ENCODE measurements around the gene NTRK2.

NTRK2 gene

GRCh38 chr9:84750152-84750865, 80.8 kb downstream of the NTRK2 start:
- no peak overlapping the region for H3K4me3 ChIP-seq (ENCODE audit: insufficient read depth, low read depth, low read length)
- WGBS, 2 experiments: 90 to 97% methylated on average over 5 of the region's 5 CpGs
- H3K9me3 ChIP-seq (ENCODE audit: control insufficient read depth, low read length): no peaks in the 10 kb centered on the region
- no peaks in the 10 kb centered on the region for H3K36me3 ChIP-seq (ENCODE audit: control insufficient read depth, insufficient read depth, low read length)
- no peaks in the 10 kb centered on the region for H3K27me3 ChIP-seq (ENCODE audit: control insufficient read depth, insufficient read depth, low read length, poor library complexity, severe bottlenecking)
- no peak overlapping the region for H3K27ac ChIP-seq (ENCODE audit: insufficient read depth, low read depth, low read length, poor library complexity, severe bottlenecking)
- H3K4me1 ChIP-seq (ENCODE audit: control insufficient read depth, insufficient read depth, low read length): no peaks in the 10 kb centered on the region

DNA sequence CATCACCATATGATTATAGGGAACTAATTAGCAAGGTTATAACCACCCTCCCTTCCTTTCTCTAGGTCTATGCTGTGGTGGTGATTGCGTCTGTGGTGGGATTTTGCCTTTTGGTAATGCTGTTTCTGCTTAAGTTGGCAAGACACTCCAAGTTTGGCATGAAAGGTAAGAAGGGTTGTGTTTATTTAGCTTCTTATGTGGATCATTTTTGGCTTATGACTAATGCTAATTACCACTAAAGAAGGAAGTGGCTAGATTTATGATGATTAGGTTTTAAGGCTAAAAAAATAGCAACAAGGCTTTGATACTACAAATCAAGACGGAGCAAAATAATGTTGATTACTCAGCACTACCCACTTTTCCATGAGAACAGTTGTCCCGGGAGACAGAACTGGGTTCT, 82.4 kb downstream of the NTRK2 start:
- no peaks in the 10 kb centered on the region for H3K9me3 ChIP-seq (ENCODE audit: control insufficient read depth, low read length)
- no peaks in the 10 kb centered on the region for H3K27me3 ChIP-seq (ENCODE audit: control insufficient read depth, insufficient read depth, low read length, poor library complexity, severe bottlenecking)
- H3K36me3 ChIP-seq (ENCODE audit: control insufficient read depth, insufficient read depth, low read length): no peaks in the 10 kb centered on the region
- WGBS, 2 experiments: 95% methylated on average over 3 of the region's 3 CpGs
- H3K4me1 ChIP-seq (ENCODE audit: control insufficient read depth, insufficient read depth, low read length): no peaks in the 10 kb centered on the region
- H3K4me3 ChIP-seq (ENCODE audit: insufficient read depth, low read depth, low read length): no peak overlapping the region
- H3K27ac ChIP-seq (ENCODE audit: insufficient read depth, low read depth, low read length, poor library complexity, severe bottlenecking): no peak overlapping the region

- no peaks in the 10 kb centered on the region for H3K9me3 ChIP-seq (ENCODE audit: control insufficient read depth, low read length)
- no peaks in the 10 kb centered on the region for H3K27me3 ChIP-seq (ENCODE audit: control insufficient read depth, insufficient read depth, low read length, poor library complexity, severe bottlenecking)
- WGBS, 2 experiments: 95 to 98% methylated on average over 3 of the region's 3 CpGs
- H3K36me3 ChIP-seq (ENCODE audit: control insufficient read depth, insufficient read depth, low read length): no peaks in the 10 kb centered on the region
- no peak overlapping the region for H3K4me3 ChIP-seq (ENCODE audit: insufficient read depth, low read depth, low read length)
- no peak overlapping the region for H3K27ac ChIP-seq (ENCODE audit: insufficient read depth, low read depth, low read length, poor library complexity, severe bottlenecking)
- H3K4me1 ChIP-seq (ENCODE audit: control insufficient read depth, insufficient read depth, low read length): no peaks in the 10 kb centered on the region
Measured at GRCh38 chr9:84754461-84754860, 84.9 kb downstream of the NTRK2 start.

GRCh38 chr9:84754881-84755280, 85.4 kb downstream of the NTRK2 start:
- Histone ChIP-seq H3K27me3 (ENCODE audit: control insufficient read depth, insufficient read depth, low read length, poor library complexity, severe bottlenecking) (no peaks in the 10 kb centered on the region), H3K27ac (ENCODE audit: insufficient read depth, low read depth, low read length, poor library complexity, severe bottlenecking) (no peak overlapping the region), H3K36me3 (ENCODE audit: control insufficient read depth, insufficient read depth, low read length) (no peaks in the 10 kb centered on the region), H3K4me1 (ENCODE audit: control insufficient read depth, insufficient read depth, low read length) (no peaks in the 10 kb centered on the region), H3K9me3 (ENCODE audit: control insufficient read depth, low read length) (no peaks in the 10 kb centered on the region), H3K4me3 (ENCODE audit: insufficient read depth, low read depth, low read length) (no peak overlapping the region)
- WGBS, 2 experiments: 98 to 100% methylated on average over 5 of the region's 5 CpGs

DNA sequence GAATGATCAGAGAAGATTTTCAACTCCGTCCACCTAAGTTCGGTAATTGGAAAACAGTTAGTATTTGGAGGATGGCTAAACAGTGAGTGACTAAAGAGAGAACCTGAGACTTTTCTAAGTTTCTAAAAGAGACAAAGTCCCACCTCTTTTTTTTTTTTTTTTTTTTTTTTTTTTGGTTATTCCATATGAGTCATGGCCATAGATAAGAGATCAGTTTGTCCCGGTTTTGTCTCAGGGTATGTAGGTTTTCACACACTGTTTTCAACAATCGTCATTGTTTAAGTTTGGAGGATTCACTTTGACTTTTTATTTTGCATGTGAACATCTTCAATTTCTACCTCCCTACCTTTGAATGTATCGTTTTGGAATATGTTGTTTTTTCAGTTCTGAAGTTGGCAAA, 85.9 kb downstream of the NTRK2 start:
- no peaks in the 10 kb centered on the region for H3K36me3 ChIP-seq (ENCODE audit: control insufficient read depth, insufficient read depth, low read length)
- H3K27ac ChIP-seq (ENCODE audit: insufficient read depth, low read depth, low read length, poor library complexity, severe bottlenecking): no peak overlapping the region
- no peaks in the 10 kb centered on the region for H3K27me3 ChIP-seq (ENCODE audit: control insufficient read depth, insufficient read depth, low read length, poor library complexity, severe bottlenecking)
- H3K9me3 ChIP-seq (ENCODE audit: control insufficient read depth, low read length): no peaks in the 10 kb centered on the region
- WGBS, 2 experiments: 95% methylated on average over 5 of the region's 5 CpGs
- H3K4me3 ChIP-seq (ENCODE audit: insufficient read depth, low read depth, low read length): no peak overlapping the region
- no peaks in the 10 kb centered on the region for H3K4me1 ChIP-seq (ENCODE audit: control insufficient read depth, insufficient read depth, low read length)

DNA sequence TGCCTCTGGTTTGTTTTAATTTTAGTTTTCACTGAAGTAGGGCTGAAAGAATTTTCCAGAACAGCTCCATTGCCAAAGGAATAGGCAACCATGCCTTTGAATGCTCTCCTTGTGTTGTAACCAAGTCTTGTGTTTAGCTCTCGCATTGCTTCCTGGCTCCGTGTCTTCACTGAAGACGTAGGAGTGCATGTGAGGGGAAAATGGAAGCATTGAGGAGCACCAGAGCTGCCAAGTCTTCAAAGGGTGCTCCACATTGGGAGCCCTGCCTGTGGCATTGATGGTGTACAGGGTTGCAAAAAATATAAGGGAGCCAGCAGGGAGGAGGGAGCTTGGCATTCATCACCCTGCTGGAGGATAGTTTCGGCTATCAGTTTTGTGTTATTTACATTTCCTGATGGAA, 86.6 kb downstream of the NTRK2 start:
- H3K36me3 ChIP-seq (ENCODE audit: control insufficient read depth, insufficient read depth, low read length): no peaks in the 10 kb centered on the region
- no peaks in the 10 kb centered on the region for H3K9me3 ChIP-seq (ENCODE audit: control insufficient read depth, low read length)
- 92 to 95% methylated on average over 4 of the region's 4 CpGs for WGBS, 2 experiments
- no peak overlapping the region for H3K27ac ChIP-seq (ENCODE audit: insufficient read depth, low read depth, low read length, poor library complexity, severe bottlenecking)
- no peak overlapping the region for H3K4me3 ChIP-seq (ENCODE audit: insufficient read depth, low read depth, low read length)
- H3K4me1 ChIP-seq (ENCODE audit: control insufficient read depth, insufficient read depth, low read length): no peaks in the 10 kb centered on the region
- H3K27me3 ChIP-seq (ENCODE audit: control insufficient read depth, insufficient read depth, low read length, poor library complexity, severe bottlenecking): no peaks in the 10 kb centered on the region

- Histone ChIP-seq H3K36me3 (ENCODE audit: control insufficient read depth, insufficient read depth, low read length) (no peaks in the 10 kb centered on the region), H3K9me3 (ENCODE audit: control insufficient read depth, low read length) (no peaks in the 10 kb centered on the region), H3K27me3 (ENCODE audit: control insufficient read depth, insufficient read depth, low read length, poor library complexity, severe bottlenecking) (no peaks in the 10 kb centered on the region), H3K27ac (ENCODE audit: insufficient read depth, low read depth, low read length, poor library complexity, severe bottlenecking) (no peak overlapping the region), H3K4me1 (ENCODE audit: control insufficient read depth, insufficient read depth, low read length) (no peaks in the 10 kb centered on the region), H3K4me3 (ENCODE audit: insufficient read depth, low read depth, low read length) (no peak overlapping the region)
- 95 to 100% methylated on average over 1 of the region's 1 CpG for WGBS, 2 experiments
Measured at GRCh38 chr9:84756731-84757130, 87.2 kb downstream of the NTRK2 start.

- WGBS, 2 experiments: 96 to 100% methylated on average over 1 of the region's 1 CpG
- Histone ChIP-seq H3K4me3 (ENCODE audit: insufficient read depth, low read depth, low read length) (no peak overlapping the region), H3K36me3 (ENCODE audit: control insufficient read depth, insufficient read depth, low read length) (no peaks in the 10 kb centered on the region), H3K27me3 (ENCODE audit: control insufficient read depth, insufficient read depth, low read length, poor library complexity, severe bottlenecking) (no peaks in the 10 kb centered on the region), H3K27ac (ENCODE audit: insufficient read depth, low read depth, low read length, poor library complexity, severe bottlenecking) (no peak overlapping the region), H3K4me1 (ENCODE audit: control insufficient read depth, insufficient read depth, low read length) (no peaks in the 10 kb centered on the region), H3K9me3 (ENCODE audit: control insufficient read depth, low read length) (no peaks in the 10 kb centered on the region)
Measured at GRCh38 chr9:84758817-84759216, 89.3 kb downstream of the NTRK2 start.

- WGBS, 2 experiments: 95 to 96% methylated on average over 2 of the region's 2 CpGs
- Histone ChIP-seq H3K27ac (ENCODE audit: insufficient read depth, low read depth, low read length, poor library complexity, severe bottlenecking) (no peak overlapping the region), H3K9me3 (ENCODE audit: control insufficient read depth, low read length) (no peaks in the 10 kb centered on the region), H3K4me1 (ENCODE audit: control insufficient read depth, insufficient read depth, low read length) (no peaks in the 10 kb centered on the region), H3K36me3 (ENCODE audit: control insufficient read depth, insufficient read depth, low read length) (no peaks in the 10 kb centered on the region), H3K4me3 (ENCODE audit: insufficient read depth, low read depth, low read length) (no peak overlapping the region), H3K27me3 (ENCODE audit: control insufficient read depth, insufficient read depth, low read length, poor library complexity, severe bottlenecking) (no peaks in the 10 kb centered on the region)
Measured at GRCh38 chr9:84759300-84759750, 89.8 kb downstream of the NTRK2 start.

GRCh38 chr9:84759804-84760203, 90.3 kb downstream of the NTRK2 start:
- 100% methylated on average over 2 of the region's 2 CpGs for WGBS, 2 experiments
- Histone ChIP-seq H3K27ac (ENCODE audit: insufficient read depth, low read depth, low read length, poor library complexity, severe bottlenecking) (no peak overlapping the region), H3K4me3 (ENCODE audit: insufficient read depth, low read depth, low read length) (no peak overlapping the region), H3K36me3 (ENCODE audit: control insufficient read depth, insufficient read depth, low read length) (no peaks in the 10 kb centered on the region), H3K27me3 (ENCODE audit: control insufficient read depth, insufficient read depth, low read length, poor library complexity, severe bottlenecking) (no peaks in the 10 kb centered on the region), H3K9me3 (ENCODE audit: control insufficient read depth, low read length) (no peaks in the 10 kb centered on the region), H3K4me1 (ENCODE audit: control insufficient read depth, insufficient read depth, low read length) (no peaks in the 10 kb centered on the region)

Data from ectodermal cell (in vitro differentiated cells).